ENCODE results near the gene DLGAP1. TPM values are rescaled to one million over a fixed set of nuclear protein-coding genes. Genes with fewer than 3 reads are reported as not detected.
"Not testable (repeated sequence)": the region's sequence is repeated elsewhere in the genome, so short reads cannot be mapped to it uniquely, and the experiment has no call there.

Gene DLGAP1
- total RNA-seq, 1 experiment from 2014 or later: not detected

DNA sequence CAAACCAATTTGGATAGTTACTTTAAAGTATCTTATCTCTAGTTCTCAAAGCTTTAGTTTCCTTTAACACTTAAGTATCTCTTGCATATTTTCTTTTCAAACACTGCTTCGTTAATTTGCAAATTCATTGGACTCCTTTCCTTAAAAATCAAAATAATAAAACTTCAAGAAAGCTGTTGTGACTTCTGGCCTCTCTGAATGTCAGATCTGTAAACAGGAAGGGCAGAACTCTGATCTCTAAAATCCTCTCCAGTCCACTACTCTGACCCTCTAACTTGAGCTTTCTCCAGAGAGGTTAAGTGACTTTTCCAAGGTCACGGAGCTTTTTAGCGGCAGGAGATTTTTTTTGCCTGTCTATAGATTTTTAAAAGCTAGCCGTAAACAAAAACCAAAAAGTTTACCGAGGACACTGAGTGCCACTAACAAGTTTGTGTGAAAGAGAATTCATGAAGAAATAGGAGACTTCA lies 849.6 kb downstream of the DLGAP1 start:
- DNase-seq (ENCODE audit: low read depth): no peak

DNA sequence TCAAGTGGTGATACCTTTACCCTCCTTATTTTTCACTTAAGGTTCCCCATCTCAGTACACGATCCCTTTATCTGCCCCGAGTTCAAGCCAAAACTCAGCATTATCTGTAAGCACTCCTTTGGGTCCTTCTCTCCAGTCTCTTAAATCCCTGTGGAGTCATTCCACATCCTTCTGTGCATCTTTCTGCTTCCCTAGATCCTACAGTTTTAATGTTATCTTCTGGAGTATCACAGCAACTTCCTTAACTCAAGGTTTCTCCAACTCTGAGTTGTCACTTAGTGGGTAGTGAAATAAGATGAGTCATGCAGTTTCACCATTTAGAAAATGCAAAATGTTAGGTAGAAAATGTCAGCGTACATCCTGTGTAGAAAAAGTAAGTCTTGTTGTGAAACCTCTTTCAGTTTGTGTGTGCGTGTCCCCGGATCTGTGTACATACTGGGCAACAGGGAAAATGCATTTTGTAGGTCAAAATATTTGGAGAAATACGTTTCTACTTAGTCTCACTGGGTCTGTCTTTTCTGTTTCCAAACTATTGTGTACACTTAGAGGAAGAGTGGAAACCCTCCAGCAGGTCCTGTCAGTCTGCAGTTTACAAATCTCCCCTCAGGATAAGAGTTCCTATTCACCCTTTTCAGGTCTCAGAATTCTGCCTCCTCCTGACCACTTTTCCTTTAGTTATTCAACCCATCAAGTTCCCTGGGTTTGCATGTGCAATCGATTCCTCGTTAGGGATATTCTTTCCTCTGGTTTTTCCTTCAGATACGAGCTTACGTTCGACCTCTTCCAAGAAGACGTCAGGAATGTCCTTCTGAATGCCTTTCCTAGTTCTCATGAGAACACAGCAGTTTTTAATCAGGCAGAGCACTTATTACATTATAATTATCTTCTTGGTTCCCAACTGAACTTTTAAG lies 850.4 kb downstream of the DLGAP1 start:
- DNase-seq (ENCODE audit: low read depth): peak; percentile 88

- DNase-seq (ENCODE audit: low read depth): no peak
These were observed 850.9 kb downstream of the DLGAP1 start for GRCh38 chr18:3604235-3604497.

- peak; percentile 92 for DNase-seq (ENCODE audit: low read depth)
These were observed 851.5 kb downstream of the DLGAP1 start for GRCh38 chr18:3603421-3604234.

DNA sequence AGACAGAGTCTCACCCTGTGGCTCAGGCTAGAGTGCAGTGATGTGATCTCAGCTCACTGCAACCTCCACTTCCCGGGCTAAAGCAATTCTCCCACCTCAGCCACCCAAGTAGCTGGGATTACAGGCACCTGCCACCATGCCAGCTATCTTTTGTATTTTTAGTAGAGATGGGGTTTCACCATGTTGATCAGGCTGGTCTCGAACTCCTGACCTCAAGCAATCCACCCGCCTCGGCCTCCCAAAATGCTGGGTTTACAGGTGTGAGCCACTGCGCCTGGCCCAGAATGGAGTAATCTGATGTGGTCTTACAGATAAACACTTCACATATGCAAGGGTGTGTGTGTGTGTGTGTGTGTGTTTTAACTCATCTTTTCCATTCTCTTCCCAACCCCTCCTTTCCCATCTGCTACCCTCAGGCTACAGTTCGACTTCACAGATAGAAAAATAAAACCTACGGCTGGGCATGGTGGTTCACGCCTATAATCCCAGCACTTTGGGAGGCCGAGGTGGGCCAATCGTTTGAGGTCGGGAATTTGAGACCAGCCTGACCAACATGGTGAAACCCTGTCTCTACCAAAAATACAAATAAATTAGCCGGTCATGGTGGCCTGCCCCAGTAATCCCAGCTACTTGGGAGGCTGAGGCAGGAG lies 853.9 kb downstream of the DLGAP1 start:
- DNase-seq (ENCODE audit: low read depth): not testable (repeated sequence)

DNA sequence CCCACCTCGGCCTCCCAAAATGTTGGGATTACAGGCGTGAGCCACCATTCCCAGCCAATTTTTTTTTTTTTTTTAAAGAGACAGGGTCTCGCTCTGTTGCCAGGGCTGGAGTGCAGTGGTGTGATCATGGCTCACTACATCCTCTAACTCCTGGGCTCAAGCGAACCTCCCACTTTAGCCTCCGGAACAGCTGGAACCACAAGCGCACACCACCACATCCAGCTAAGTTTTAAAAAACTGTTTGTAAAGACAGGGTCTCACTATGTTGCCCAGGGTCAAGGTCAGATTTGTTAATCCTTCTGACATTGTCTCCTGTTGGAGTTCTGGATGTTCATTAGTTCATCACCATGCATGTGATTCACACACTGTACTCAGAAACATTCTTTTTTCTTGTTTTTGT lies 855.2 kb downstream of the DLGAP1 start:
- no peak for DNase-seq (ENCODE audit: low read depth)

GRCh38 chr18:3599195-3599594 lies 855.9 kb downstream of the DLGAP1 start:
- DNase-seq (ENCODE audit: low read depth): no peak

GRCh38 chr18:3598581-3598980 lies 856.5 kb downstream of the DLGAP1 start:
- no peak for DNase-seq (ENCODE audit: low read depth)

DNA sequence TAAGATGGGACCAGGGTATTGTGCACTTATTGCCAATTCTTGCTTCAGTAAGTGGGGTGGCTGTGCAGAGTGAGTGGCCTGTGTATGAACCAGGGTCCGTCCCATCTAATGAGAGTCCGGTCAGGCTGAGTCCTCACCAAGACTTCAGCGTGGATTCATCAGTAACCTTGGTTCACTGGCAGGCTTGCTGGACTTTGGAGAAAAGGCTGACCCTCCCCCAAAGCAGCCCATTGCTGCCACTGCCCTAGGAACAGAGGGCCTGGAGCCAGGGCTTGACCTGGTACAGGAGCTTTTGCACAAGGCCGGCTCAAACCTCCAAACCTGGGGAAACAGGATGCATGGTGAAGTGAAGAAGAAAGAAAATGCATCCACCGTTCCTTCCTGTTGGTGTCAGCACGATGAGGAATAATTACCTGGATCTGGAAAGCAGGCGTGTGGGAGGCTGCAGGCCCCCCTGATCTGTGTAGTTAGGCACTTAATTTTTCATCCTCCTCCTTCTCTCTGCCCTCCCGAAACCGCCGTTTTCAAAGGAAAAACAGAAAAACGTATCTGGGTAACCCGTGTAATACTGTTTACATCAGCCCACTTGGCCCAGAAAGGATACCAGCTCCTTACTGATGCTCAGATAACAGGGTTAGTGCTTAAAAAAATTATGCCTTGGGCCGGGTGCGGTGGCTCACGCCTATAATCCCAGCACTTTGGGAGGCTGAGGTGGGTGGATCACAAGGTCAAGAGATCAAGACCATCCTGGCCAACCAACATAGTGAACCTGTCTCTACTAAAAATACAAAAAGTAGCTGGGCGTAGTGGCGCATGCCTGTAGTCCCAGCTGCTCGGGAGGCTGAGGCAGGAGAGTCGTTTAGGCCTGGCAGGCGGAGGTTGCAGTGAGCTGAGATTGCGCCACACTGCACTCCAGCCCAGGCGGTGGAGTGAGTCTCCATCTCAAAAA lies 857.4 kb downstream of the DLGAP1 start:
- DNase-seq (ENCODE audit: low read depth): no peak

DNA sequence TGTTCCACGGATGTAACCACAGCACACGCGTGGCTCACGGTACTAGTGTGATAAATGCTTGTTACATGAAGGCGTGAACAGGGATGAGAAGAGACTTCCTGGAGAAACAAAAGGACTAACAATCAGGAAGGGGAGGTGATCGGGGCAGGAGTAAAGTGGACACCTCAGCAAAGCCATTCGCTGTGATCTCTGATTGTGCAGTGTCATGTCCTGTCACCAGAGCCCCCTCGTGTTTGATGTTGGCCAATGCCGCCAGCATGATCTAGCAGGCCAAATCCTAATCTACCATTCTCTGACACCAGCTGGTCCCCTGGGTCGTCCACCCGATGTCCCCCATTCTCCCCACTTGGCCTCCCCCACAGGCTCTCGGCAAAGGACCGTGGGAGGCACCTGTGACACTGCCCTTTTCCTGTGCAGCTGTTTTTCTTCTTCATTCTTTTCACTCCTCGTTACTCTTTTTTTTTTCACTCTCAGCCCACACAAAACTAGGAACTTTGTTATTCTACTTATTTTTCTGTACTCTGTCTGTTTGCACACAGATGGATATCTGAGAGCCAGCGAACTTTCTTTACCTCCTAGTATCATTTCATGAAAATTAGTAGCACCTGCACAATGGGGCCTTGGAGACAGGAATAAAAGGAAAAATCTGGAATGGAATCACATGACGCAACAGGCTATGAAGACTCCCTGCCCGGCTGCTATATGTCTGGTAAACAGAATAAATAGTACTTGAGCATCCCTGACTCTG lies 858.3 kb downstream of the DLGAP1 start:
- no peak for DNase-seq (ENCODE audit: low read depth)

- DNase-seq (ENCODE audit: low read depth): no peak
These were observed 858.8 kb downstream of the DLGAP1 start for GRCh38 chr18:3596324-3596636.

- DNase-seq (ENCODE audit: low read depth): peak; percentile 92
These were observed 859.5 kb downstream of the DLGAP1 start for GRCh38 chr18:3595369-3596273.

GRCh38 chr18:3594760-3595368 lies 860.2 kb downstream of the DLGAP1 start:
- DNase-seq (ENCODE audit: low read depth): peak; percentile 80

- DNase-seq (ENCODE audit: low read depth): peak; percentile 95
These were observed 861.0 kb downstream of the DLGAP1 start for GRCh38 chr18:3593904-3594759.

- DNase-seq (ENCODE audit: low read depth): peak; percentile 88
These were observed 861.7 kb downstream of the DLGAP1 start for GRCh38 chr18:3593381-3593903.

- no peak for DNase-seq (ENCODE audit: low read depth)
These were observed 862.2 kb downstream of the DLGAP1 start for GRCh38 chr18:3592864-3593263.

GRCh38 chr18:3590096-3590630 lies 864.9 kb downstream of the DLGAP1 start:
- no peak for DNase-seq (ENCODE audit: low read depth)
